Lower lobe of right lung (tissue), 2 donors: Measurements from ENCODE around the gene C14orf180. TPM values are rescaled to one million over a fixed set of nuclear protein-coding genes. Genes with fewer than 3 reads are reported as not detected.

Experiments
- ATAC-seq, 2 donors: fragments of 200-7000 bp; cut with Tn5 transposase; one replicate each; pipeline ENCODE4 v1.9.1; 2020 to 2022; ENCODE audit warnings: mild to moderate bottlenecking in 2 of 2, moderate library complexity in 2 of 2
- DNase-seq: peaks from one replicate; pipeline ENCODE4 v3.0.0-alpha.2; 2020
- H3K27ac ChIP-seq: fragments of 200-600 bp; one replicate; pipeline ENCODE4 v1.8.0; 2022
- H3K27me3 ChIP-seq: fragments of 200-600 bp; one replicate; pipeline ENCODE4 v1.8.0; 2022; ENCODE audit warnings: low read depth
- H3K36me3 ChIP-seq: fragments of 200-600 bp; one replicate; pipeline ENCODE4 v1.8.0; 2022; ENCODE audit warnings: mild to moderate bottlenecking
- H3K4me1 ChIP-seq: fragments of 200-600 bp; one replicate; pipeline ENCODE4 v1.8.0; 2022
- H3K4me3 ChIP-seq: fragments of 200-600 bp; one replicate; pipeline ENCODE4 v1.8.0; 2022; ENCODE audit warnings: mild to moderate bottlenecking
- H3K9me3 ChIP-seq: fragments of 200-600 bp; one replicate; pipeline ENCODE4 v1.8.0; 2022
- intact Hi-C: fragments of 100-400 bp; cut with DNase I; formaldehyde crosslinking; loops from one replicate; pipeline ENCODE4 v1.11.0; 2022
- total RNA-seq: library from RNA; stranded (reverse); fragmentation: NEBNext Ultra II Directional; extraction: Animal tissue kit (Norgen Biotek cat#: 25700); gene quantifications from one replicate; pipeline ENCODE4 v1.2.1, GENCODE V29; 2021
- TF ChIP-seq, protein P1 (sequence below): fragments of 200-600 bp; IDR thresholded peaks from one replicate; pipeline ENCODE4 v1.8.0; 2022; ENCODE audit warnings: antibody characterized with exemption, mild to moderate bottlenecking
- donor health status: DM: no; HTN: yes; CAD: no; lungs with severe emphysema.

The C14orf180 gene
- total RNA-seq, 1 donor from 2014 or later, result 0.18 TPM

- Histone ChIP-seq H3K36me3 (no peaks in the 10 kb centered on the region), H3K9me3 (no peaks in the 10 kb centered on the region), H3K27me3 (peaks cover 39% of the 10 kb centered on the region), H3K4me1 (no peaks in the 10 kb centered on the region), H3K4me3 (no peak overlapping the region), H3K27ac (no peak overlapping the region)
- intact Hi-C loops, result no loop called here
- DNase-seq (peak; percentile 30), ATAC-seq (no peak)
- TF ChIP-seq, protein P1, sequence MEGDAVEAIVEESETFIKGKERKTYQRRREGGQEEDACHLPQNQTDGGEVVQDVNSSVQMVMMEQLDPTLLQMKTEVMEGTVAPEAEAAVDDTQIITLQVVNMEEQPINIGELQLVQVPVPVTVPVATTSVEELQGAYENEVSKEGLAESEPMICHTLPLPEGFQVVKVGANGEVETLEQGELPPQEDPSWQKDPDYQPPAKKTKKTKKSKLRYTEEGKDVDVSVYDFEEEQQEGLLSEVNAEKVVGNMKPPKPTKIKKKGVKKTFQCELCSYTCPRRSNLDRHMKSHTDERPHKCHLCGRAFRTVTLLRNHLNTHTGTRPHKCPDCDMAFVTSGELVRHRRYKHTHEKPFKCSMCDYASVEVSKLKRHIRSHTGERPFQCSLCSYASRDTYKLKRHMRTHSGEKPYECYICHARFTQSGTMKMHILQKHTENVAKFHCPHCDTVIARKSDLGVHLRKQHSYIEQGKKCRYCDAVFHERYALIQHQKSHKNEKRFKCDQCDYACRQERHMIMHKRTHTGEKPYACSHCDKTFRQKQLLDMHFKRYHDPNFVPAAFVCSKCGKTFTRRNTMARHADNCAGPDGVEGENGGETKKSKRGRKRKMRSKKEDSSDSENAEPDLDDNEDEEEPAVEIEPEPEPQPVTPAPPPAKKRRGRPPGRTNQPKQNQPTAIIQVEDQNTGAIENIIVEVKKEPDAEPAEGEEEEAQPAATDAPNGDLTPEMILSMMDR, result no peak
These were observed 27.5 kb upstream of the C14orf180 start for GRCh38 chr14:104551851-104552737.

DNA sequence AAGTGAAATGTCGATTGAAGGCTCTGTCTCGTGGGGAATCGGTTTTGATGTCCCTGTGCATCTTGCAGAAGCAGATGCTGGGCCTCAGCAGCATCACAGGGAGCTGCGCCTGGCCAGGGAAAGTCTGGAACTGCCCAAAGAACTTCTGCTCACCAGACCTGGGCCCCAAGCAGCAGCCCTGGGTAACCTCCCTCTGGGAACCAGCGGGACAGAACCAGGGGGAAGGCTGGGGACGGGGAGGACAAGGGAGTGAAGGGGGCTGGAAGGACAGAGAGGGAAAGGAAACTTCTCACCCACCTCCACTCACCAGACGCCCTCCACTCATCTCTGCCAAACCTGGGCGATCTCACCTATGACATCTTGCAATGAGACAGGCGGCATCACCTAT, 26.8 kb upstream of the C14orf180 start:
- H3K36me3 ChIP-seq, result no peaks in the 10 kb centered on the region
- no peak for ATAC-seq
- no peak overlapping the region for H3K27ac ChIP-seq
- no peaks in the 10 kb centered on the region for H3K9me3 ChIP-seq
- TF ChIP-seq, protein P1, result no peak
- no peaks in the 10 kb centered on the region for H3K4me1 ChIP-seq
- no peak overlapping the region for H3K4me3 ChIP-seq
- H3K27me3 ChIP-seq, result peaks cover 33% of the 10 kb centered on the region
- intact Hi-C loops, result no loop called here
- DNase-seq, result peak; percentile 14

- H3K4me1 ChIP-seq, result no peaks in the 10 kb centered on the region
- H3K4me3 ChIP-seq, result no peak overlapping the region
- no peak for ATAC-seq
- H3K27me3 ChIP-seq, result peaks cover 31% of the 10 kb centered on the region
- TF ChIP-seq, protein P1, result no peak
- no peak overlapping the region for H3K27ac ChIP-seq
- H3K9me3 ChIP-seq, result no peaks in the 10 kb centered on the region
- H3K36me3 ChIP-seq, result no peaks in the 10 kb centered on the region
- DNase-seq, result peak; percentile 41
- intact Hi-C loops, result no loop called here
These were observed 26.1 kb upstream of the C14orf180 start for GRCh38 chr14:104553166-104554087.

DNA sequence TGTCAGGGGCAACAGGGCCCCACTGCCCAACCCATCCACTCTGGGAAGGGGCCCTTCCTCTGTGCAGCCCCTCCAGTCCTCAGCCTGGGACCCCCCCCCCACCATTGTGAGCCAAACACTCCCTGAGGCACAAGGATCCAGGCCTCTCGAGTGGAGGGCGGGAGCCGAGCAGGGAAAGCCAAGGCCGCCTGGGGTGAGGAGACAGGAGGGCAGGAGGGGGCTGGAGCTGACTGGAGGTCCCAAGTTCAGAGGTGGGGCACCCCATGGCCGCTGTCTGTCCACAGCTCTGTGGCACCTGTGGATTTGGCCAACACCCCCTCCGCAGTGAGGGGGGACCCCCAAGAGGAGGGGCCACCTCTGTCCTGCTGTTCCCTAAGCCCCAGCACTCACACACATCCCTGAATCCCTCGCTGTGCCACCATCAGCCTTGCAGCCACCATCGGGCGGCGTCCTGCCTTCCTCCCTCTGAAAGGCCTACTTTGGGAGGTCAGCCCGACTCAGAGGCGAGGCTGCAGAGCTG, 25.4 kb upstream of the C14orf180 start:
- TF ChIP-seq, protein P1, result no peak
- no peaks in the 10 kb centered on the region for H3K9me3 ChIP-seq
- no peak overlapping the region for H3K27ac ChIP-seq
- no peak for ATAC-seq
- peak; percentile 38 for DNase-seq
- H3K4me3 ChIP-seq, result no peak overlapping the region
- H3K4me1 ChIP-seq, result no peaks in the 10 kb centered on the region
- H3K27me3 ChIP-seq, result peaks cover 31% of the 10 kb centered on the region
- no peaks in the 10 kb centered on the region for H3K36me3 ChIP-seq
- intact Hi-C loops, result no loop called here

DNA sequence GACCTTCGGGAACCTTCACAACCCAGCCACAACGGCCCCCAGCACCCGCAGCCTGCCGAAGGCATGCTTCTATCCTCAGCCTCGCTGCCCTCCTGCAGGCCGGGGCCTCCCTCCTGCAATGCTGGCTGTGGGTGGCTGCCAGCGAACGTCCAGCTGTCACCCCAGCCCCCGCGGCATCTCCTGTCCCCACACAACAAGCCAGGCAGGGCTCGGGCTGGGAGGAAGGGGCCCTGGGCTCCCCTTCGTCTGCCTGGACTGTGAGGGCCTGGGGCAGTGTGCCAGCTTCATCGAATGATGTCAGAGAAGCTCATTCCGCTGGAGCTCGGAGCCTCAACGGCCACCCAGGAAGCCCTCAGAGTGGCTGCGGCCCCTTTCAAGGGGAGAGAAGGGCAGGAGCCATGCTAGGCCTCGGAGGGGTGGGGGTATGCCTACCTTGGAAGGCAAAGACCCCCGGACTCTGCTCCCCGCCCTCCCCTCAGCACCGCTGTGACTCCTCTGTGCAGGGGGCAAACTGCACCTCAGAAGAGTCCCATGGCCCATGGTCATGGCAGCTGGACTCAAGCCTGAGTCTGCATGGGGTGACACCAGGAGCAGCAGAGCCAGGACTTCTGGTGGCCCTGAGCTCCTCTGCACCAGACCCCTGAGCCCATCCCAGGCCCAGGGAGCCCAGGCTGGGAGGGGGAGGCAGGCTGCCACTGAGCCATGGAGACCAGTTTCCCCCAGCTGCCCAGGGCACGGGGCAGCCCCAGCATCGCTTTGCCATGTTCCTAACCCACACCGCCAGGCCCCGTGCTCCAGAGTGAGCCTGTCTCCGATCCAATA, 24.7 kb upstream of the C14orf180 start:
- DNase-seq (peak; percentile 38), ATAC-seq (no peak)
- Histone ChIP-seq H3K4me3 (no peak overlapping the region), H3K27ac (no peak overlapping the region), H3K36me3 (no peaks in the 10 kb centered on the region), H3K9me3 (no peaks in the 10 kb centered on the region), H3K4me1 (no peaks in the 10 kb centered on the region), H3K27me3 (peaks cover 27% of the 10 kb centered on the region)
- TF ChIP-seq, protein P1, result no peak
- intact Hi-C loops, result no loop called here
